HG03139 (cell line): Measurements from ENCODE around the gene SMIM24.
A peak's percentile ranks its signal among the peaks of the same experiment; 100 is the strongest.
"Not testable (repeated sequence)": the region's sequence is repeated elsewhere in the genome, so short reads cannot be mapped to it uniquely, and the experiment has no call there.

Experiments used
- ATAC-seq: cut with Tn5 transposase; IDR thresholded peaks from one replicate; pipeline ENCODE4 v1.9.1; 2021; ENCODE audit not compliant: unreplicated experiment

Gene SMIM24

DNA sequence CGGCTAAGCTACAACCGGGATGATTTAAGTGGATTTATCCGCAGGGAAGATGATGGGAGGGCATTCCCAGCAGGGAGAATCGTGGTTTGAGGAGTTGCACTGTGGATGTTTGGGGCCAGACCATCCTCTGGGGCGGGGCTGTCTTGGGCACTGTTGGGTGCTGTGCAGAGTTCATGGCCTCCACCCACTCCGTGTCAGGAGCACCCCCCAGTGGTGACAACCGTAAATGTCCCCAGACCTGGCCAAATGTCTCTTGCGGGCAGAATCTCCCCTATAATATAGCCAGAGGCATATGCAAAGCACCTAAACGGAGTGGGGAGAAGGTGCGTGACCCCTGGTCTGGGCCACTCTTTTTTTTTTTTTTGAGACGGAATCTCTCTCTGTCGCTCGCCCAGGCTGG is 40.2 kb downstream of the SMIM24 start:
- no peak for ATAC-seq

DNA sequence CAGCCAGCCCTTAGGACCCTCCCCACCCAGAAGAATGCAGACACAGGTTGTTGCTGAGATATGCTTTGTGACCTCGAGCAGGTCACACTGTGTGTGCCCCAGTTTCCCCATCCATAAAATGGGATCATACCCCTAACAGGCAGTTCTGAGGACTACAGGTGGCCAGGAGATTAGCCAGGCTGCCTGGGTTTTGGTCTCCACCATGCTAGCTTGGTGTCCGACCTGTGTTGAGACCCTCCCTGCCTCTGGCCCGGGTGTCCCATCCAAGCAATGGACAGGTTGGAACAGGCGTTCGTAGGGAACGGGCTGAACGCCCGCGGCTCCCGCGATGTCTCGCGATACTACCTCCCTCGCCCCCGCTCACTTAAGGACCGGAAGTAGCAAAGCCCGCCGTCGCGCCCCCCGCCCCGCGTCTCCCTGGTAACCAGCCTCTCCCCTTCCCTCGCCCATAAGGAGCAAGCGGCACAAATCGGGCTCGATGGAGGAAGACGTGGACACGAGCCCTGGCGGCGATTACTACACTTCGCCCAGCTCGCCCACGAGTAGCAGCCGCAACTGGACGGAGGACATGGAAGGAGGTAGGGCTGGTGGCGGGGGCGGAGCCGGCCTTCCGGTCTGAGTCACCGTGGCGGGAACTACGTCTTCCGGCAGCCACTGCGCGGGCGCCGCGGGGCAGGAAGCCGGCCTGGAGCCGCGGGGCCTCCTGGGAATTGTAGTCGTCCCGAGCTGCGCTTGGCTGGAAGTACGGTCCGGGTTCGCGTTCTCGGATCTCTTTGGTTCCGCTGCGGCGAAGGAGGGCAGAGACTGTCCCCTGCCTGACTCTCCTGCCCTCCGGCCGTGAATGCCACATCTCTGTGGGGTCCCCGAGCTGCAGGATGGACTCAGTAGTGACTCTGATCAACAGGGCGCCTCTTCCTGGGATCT is 45.4 kb downstream of the SMIM24 start:
- ATAC-seq = peak; percentile 80

DNA sequence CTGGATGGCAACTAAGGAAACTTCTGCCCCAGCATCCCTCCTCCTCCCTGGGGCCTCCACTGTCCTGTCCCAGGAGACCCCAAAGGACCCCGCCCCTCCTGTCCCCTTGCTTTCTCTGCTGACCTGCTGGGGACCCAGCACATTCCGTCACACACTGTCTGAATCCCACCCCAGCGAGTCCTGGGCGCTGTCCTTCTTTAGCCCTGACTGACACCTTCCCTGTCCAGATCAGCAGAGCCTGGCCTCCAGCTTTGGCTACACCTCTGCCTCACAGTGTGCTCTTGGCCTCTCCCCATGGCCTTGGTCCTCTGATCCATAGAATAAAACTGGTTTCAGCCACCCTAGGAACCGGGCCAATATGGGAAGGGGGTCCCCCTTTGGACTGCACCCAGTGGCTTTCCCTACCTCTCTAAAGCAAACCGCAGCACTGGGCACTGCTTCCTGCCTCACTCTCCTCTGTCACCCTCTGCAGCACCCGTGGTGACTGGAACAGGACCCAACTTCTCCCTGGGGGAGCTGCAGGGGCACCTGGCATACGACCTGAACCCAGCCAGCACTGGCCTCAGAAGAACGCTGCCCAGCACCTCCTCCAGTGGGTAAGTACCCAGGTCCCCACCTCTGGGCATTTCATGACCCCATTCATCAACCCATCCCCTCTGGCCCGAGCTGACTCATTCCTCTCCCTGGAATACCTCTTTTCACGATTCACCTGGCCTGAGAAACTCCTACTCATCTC is 46.4 kb downstream of the SMIM24 start:
- ATAC-seq = no peak

- ATAC-seq = no peak
These were observed 47.0 kb downstream of the SMIM24 start for GRCh38 chr19:3433313-3433712.

DNA sequence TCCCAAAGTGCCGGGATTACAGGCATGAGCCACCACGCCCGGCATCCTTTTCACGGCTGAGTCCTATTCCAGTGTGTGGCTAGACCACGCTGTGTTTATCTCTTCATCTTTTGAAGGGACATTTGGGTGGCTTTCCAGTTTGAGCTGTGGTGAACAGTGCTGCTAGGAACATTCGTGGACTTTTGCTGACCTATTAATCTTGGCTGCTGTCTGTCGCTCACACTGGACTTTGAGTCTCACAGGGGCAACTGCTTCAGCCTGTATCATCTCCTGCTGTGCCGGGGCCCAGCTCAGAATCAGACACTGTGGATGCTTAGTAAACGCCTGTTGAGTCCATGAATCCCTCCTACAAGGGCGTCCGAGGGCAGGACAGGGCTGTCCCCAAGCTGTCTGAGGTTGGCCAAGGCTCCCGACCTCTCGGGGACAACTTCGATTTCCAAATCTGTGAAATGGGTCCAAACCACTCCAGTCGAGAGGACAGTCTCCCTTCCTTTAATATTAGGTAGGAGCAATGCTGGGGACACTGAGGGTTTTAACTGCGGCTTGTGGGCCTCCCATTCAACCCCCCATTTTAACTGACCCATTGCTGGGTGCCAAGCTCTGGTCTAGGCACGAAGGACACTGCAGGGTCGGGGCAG is 48.4 kb downstream of the SMIM24 start:
- ATAC-seq = no peak

GRCh38 chr19:3430366-3430680 is 50.0 kb downstream of the SMIM24 start:
- not testable (repeated sequence) for ATAC-seq

DNA sequence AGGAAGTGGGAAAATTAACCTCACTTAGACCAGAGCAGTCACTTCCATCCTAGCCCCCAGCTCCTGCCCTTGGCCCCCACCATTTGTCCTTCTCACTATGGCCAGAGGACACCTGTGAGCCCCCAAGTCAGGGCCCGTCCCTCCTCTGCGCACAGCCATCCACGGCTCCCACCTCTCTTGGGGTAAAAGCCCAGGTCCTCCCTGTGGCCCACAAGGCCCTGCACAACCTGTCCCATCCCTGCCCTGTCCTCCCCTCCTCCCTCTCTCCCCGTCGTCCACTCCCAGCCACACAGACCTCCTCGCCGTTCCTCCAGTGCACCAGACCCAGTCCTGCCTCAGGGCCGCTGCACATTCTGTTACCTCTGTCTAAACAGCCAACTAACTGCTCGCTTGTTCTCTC is 53.9 kb downstream of the SMIM24 start:
- no peak for ATAC-seq
